Activated gamma-delta T cell treated with Interleukin-2 at 50 U/mL for 16 hours (primary cell): Measurements from ENCODE around the gene PRSS8.
"Not testable (repeated sequence)": the region's sequence is repeated elsewhere in the genome, so short reads cannot be mapped to it uniquely, and the experiment has no call there.

Experiments used
- DNase-seq: peaks from one replicate; pipeline ENCODE4 v3.0.0-alpha.2; 2020

PRSS8 gene

DNA sequence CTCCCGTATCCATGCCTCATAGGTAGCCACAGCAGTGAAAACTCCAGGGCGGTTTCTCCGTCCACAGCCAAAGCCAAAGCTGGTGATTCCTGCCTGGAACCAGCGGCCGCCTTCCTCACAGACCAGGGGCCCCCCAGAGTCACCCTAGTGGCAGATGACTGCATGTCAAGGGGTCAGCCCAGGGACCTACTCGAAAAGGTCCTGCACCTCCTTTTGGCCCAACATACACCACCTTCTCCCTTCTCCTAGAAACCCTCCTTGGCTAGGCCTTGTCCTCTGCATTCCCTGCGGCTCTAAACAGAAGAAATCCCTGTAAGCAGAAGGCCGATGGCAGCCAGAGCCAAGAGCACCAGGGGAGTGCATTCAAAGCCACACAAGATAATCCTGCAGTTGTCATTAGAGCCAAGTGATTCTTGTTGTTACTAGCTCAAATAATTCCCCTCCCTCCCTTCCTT lies 8.2 kb upstream of the PRSS8 start:
- DNase-seq, result no peak

- DNase-seq, result no peak
Measured at GRCh38 chr16:31143011-31143693, 7.6 kb upstream of the PRSS8 start.

- peak; percentile 95 for DNase-seq
Measured at GRCh38 chr16:31142109-31143010, 6.8 kb upstream of the PRSS8 start.

- DNase-seq, result no peak
Measured at GRCh38 chr16:31141489-31142108, 6.1 kb upstream of the PRSS8 start.

DNA sequence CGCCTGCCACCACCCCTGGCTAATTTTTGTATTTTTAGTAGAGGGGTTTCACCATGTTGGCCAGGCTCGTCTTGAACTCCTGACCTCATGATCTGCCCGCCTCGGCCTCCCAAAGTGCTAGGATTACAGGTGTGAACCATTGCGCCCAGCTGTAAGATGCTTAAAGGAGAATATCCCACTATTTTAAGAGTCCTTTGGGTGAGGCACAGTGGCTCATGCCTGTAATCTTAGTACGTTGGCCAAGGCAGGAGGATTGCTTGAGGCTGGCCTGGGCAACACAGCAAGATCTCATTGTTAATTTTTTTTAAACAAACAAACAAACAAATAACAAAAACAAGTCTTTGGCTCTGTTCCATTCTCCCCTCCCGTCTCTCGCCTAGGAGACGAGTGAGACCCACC lies 5.5 kb upstream of the PRSS8 start:
- not testable (repeated sequence) for DNase-seq

DNA sequence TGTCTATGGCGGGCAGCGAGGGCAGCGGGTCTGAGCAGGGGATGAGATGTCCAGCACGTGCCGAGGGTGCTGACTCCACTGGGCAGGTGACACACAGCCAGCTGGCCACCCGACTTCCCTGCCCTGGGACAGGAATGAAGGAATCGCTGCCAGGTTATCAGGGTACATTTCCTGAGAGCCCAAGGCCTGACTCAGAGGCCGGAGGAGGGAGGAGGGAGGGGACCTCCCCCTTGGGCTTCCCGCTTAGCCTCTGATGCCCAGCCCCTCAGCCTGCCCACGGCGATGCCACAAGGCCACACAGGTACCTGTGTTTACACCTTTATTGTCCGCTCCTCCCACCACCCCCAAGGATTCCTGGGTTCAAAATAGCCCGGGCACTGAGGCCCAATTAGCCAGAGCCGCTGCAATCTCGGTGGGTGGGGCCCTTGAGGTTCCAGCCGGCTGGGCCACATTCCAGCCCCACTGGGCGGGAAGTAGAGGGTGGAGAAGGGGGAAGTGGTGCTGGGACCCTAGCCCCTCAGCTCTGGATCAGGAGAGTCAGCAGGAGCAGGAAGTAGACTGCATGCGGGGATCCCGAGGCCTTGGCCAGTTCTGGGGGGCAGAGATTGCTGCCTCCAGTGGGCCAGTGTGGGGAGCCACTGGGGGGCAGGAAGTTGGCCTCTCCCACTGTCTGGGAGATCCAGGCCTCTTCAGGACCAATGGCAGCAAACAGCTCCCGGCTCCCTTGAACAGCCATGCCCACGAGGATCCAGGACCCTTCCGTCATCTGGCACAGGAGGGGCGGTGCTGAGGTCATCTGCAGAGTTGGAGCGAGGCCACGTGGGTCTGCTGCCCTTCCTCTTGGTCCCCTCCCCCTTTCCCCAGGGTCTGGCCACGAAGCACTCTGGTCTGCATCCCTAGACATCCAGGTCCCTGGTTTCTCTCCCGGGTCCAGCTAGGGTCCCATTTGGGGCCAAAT lies 3.4 kb upstream of the PRSS8 start:
- no peak for DNase-seq

DNA sequence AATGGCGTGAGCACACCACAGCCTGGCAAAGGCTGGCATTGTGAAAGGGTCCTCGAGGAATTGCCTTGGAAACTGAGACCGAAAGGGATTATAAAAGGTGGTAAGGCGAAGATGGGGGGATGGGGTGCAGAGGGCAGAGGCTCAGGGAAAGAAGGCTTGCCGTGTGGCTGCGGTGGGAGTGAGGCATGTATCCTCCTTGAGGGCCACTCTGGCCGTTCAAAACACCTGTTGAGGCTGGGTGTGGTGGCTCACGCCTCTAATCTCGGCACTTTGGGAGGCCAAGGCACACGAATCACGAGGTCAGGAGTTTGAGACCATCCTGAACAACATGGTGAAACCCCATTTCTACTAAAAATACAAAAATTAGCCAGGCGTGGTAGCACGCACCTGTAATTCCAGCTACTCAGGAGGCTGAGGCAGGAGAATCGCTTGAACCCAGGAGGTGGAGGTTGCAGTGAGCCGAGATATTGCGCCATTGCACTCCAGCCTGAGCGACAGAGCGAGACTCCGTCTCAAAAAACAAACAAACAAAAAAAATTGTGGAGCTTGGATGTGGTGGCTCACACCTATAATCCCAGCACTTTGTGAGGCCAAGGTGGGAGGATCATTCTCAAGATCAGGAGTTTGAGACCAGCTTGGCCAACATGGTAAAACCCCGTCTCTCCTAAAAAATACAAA lies 1.4 kb upstream of the PRSS8 start:
- DNase-seq, result not testable (repeated sequence)

- DNase-seq, result no peak
Measured at GRCh38 chr16:31136287-31136662, 748 bp upstream of the PRSS8 start.

GRCh38 chr16:31134625-31135534 lies 647 bp downstream of the PRSS8 start:
- DNase-seq, result no peak

- DNase-seq, result no peak
Measured at GRCh38 chr16:31134091-31134571, 1.4 kb downstream of the PRSS8 start.

- DNase-seq, result no peak
Measured at GRCh38 chr16:31133046-31133501, 2.5 kb downstream of the PRSS8 start.

DNA sequence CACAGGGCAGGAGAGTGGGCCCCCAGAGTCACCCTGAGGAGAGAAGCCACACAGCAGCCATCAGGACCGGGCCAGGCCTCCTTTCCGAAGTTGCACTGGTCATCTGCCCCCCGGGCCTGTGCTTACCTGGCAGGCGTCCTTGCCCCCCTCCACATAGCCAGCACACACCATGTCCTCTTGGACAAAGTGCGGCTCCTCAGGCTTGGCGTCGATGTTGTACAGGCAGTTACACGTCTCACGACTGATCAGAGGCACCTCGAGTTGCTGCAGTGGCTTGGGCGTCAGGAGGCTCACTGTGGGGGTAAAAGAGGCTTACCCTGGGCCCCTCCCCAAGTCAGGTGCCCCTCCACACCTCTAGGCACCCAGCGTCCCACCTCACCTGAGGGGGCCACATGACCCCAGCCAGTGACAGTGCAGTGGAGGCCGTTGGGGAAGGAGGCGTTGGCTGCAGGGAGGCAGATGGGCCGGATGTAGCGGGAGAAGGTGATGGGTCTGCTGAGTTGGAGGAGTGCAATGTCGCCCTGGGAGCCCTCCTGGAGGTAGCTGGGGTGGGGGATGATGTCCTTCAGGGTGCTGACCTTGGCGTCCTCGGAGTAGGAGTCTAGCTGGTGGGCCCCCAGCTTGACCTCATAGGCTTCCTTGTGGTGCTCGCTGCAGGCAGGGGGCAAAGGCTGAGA lies 3.1 kb downstream of the PRSS8 start:
- DNase-seq, result no peak

- no peak for DNase-seq
Measured at GRCh38 chr16:31131841-31132271, 3.7 kb downstream of the PRSS8 start.

GRCh38 chr16:31131416-31131815 lies 4.1 kb downstream of the PRSS8 start:
- DNase-seq, result no peak

DNA sequence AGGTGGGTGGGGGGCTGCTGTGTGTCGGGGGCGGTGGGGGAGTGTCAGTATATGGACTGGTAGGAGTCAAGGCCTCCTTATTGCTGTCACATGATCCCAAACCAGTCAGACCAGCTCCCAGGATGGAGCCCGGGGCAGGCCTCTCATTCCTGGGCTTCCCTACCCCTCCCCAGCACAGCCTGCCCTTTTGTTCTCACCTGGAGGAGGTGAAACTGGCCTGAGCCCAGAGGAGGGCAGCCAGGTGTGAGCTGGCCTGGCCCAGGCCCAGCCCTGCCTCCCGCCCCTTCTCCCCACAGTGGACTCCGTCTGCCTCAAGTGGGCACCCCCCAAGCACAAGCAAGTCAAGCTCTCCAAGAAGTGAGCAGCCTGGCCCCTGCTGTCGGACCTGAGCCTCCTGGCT lies 4.6 kb downstream of the PRSS8 start:
- DNase-seq, result no peak

- no peak for DNase-seq
Measured at GRCh38 chr16:31130336-31130891, 5.1 kb downstream of the PRSS8 start.

GRCh38 chr16:31129568-31130335 lies 5.8 kb downstream of the PRSS8 start:
- no peak for DNase-seq

DNA sequence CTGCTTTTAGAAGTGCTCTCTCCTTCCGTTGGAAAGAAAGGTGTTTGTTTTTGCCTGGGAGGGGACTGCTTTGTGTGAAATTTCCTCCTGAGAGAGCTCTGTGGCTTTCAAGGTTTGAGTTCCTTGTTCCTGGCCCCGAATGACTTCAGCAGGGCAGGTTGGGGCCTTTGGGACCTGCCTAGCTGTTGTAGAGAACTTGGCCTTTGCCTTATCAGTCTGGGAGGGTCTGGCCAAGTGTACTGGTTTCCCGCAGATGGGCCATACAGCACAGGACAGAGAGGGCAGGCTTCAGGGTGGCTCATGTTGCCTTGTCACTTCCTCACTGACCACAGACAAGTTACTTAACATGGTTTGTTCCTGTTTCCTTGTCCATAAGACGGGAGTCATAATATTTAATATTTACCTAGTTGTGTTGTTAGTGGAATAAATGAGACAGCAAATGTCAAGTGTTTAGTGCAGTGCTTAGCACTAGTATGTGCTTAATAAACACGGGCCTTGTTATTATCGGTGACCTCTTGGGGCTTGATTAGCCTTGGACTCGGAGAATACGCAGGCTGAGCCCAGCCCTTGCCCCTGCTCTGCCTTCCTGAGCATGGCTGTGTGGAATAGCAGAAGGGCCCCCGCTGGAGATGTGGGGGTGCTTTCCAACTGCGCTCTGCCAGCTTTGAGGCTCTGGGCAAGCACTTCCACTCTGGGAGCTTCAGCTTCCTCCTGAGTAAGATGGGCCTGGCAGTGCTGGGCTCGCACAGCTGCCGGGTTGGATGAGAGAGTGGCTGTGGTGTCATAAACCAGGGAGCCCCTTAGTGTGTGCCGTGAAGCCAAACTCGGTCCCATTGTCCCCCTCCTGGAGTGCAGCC lies 6.6 kb downstream of the PRSS8 start:
- DNase-seq, result no peak
